Endothelial cell of umbilical vein (primary cell): ENCODE results near the gene PRPF40B.

Experiments
- CTCF ChIP-seq, 2 donors: IDR thresholded peaks; 1 replicate in 1 of 2; 2 replicates in 1 of 2; pipeline ENCODE4 v1.5.1; 2011; ENCODE audit warnings: low read length in 2 of 2, mild to moderate bottlenecking in 2 of 2, moderate library complexity in 2 of 2, control low read depth in 1 of 2, inconsistent platforms in 1 of 2, low read depth in 1 of 2; ENCODE audit not compliant: insufficient read depth in 1 of 2; ENCODE audit errors: extremely low read depth in 1 of 2
- MYC ChIP-seq: IDR thresholded peaks from one replicate; pipeline ENCODE4 v1.6.1; 2011; ENCODE audit warnings: mild to moderate bottlenecking, low read depth, low read length
- POLR2A ChIP-seq: IDR thresholded peaks from 2 replicates; pipeline ENCODE4 v1.6.1; 2012; ENCODE audit warnings: low read depth, mild to moderate bottlenecking, control low read depth, low read length
- POLR2AphosphoS5 ChIP-seq: IDR thresholded peaks from 2 replicates; pipeline ENCODE4 v1.6.1; 2012; ENCODE audit warnings: low read depth, mild to moderate bottlenecking, control low read depth, low read length, moderate library complexity; ENCODE audit not compliant: insufficient read depth
- TF ChIP-seq, protein P1 (sequence below): IDR thresholded peaks from 2 replicates; pipeline ENCODE4 v1.6.1; 2011; ENCODE audit not compliant: insufficient read depth, insufficient read length

GRCh38 chr12:49646331-49646830, 23.0 kb downstream of the PRPF40B start:
- TF ChIP-seq CTCF (IDR thresholded peaks at IDR 0.05; ENCODE audit: extremely low read depth in 1 of 2, insufficient read depth in 1 of 2, low read depth in 1 of 2, low read length in 2 of 2) (no peak), MYC (no peak), POLR2AphosphoS5 (no peak), POLR2A (no peak)
- TF ChIP-seq, protein P1, sequence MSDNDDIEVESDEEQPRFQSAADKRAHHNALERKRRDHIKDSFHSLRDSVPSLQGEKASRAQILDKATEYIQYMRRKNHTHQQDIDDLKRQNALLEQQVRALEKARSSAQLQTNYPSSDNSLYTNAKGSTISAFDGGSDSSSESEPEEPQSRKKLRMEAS = no peak
